ENCODE results near the gene MOGAT1.
A peak's percentile ranks its signal among the peaks of the same experiment; 100 is the strongest.

The MOGAT1 gene, protein sequence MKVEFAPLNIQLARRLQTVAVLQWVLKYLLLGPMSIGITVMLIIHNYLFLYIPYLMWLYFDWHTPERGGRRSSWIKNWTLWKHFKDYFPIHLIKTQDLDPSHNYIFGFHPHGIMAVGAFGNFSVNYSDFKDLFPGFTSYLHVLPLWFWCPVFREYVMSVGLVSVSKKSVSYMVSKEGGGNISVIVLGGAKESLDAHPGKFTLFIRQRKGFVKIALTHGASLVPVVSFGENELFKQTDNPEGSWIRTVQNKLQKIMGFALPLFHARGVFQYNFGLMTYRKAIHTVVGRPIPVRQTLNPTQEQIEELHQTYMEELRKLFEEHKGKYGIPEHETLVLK

DNA sequence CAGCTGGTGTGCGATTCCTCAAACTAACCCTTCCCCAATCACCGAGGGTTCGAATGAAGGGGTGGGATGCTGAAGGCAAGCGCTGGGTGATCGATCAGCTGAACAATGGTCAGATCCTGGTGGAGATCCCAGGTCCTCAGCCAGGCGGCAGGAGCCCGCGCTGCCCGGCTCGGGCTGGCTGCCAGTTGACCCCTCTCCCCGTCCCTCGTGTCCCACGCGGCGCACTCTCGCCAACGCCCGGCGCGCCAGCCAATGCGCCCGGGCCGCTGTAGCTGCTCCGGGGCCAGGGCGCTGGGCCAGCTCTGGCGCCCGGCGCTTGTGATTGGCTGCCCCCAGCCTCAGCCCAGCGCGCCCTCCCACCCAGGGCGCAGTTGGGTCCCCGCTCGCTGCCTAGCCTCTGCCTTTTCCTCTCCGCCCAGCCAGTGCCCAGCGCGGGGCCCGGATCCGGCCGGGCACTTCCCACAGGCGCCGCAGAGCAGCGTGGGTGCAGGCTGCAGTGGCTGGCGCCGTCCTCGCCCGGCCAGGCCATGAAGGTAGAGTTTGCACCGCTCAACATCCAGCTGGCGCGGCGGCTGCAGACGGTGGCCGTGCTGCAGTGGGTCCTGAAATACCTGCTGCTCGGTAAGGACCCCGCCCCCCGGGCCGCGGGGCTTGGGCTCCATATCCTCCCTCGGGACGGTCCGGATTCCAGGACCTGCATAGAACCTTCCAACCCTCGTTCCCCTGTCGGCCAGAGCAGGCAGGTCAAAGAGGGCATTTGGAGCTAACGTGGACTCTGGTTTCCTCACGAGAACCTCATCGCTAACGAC is at the start of gene MOGAT1:
Gene MOGAT1 (plus strand): TSS at position 400 of the 809 bp plus-strand sequence. CDS start 128 bp downstream, at position 528.
- DNase-seq = no peak

GRCh38 chr2:222621893-222622292 is 49.6 kb upstream of the MOGAT1 start:
- no peak for DNase-seq

- DNase-seq = no peak
These were observed 48.5 kb upstream of the MOGAT1 start for GRCh38 chr2:222622910-222623309.

DNA sequence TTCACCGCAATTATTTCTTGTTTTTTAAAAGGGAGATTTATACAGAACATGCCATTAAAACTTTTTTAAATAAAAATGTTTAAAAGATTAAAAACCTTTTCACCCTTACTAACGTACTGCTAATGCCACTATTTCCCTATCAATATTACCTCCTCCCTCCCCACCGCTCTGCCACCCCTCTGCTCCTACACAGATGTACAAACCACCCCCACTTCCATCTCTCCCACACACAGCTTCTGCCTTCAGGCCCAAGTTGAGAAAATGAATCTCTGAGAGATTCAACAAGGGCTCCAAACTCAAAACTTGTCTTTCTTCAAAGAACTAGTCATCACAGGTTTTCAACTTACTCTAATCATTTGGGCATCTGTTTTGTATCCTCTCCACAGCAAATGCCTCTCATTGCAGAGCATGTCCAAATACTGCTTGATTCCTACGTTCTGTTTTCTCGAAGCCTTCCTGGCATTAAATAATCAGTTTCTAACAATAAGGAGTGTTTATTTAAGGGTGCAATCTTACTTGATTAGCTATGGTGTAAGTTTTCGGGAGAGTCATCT is 47.6 kb upstream of the MOGAT1 start:
- DNase-seq = no peak

GRCh38 chr2:222627764-222628163 is 43.7 kb upstream of the MOGAT1 start:
- no peak for DNase-seq

GRCh38 chr2:222635295-222635694 is 36.2 kb upstream of the MOGAT1 start:
- no peak for DNase-seq

GRCh38 chr2:222637067-222637466 is 34.4 kb upstream of the MOGAT1 start:
- no peak for DNase-seq

DNA sequence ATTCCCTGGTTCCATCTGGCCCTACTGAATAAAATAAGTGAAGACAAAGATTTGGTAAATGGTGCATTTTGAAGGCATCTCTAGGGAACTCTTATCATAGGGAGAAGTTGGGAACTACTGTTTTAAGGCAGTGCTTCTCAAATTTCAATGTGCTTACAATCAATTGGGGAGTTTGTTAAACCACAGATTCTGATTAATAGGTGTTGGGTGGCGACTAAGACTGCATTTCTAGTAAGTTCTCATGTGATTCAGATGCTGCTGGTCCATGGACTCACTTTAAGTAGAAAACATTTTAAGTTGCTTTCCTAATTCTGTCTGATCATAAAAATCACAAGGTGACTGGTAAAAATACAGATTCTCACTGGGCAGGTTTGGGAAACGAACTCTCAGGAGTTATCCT is 30.1 kb upstream of the MOGAT1 start:
- DNase-seq = no peak

DNA sequence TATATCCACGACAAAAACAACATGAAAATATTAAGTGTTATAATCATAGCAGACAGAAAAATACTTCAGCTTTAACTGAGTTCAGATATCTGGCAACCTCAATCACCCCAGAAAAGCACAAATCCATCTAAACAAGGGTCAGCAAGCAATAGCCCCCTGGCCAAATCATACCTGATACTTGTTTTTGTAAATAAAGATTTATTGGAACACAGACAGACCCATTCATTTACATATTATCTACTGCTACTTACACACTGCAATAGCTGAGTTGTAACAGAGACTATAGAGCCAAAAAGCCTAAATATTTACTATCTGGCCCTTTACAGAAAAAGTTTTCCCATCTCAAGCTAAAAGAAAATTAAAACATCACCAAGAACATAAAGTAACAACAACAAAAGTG is 28.3 kb upstream of the MOGAT1 start:
- DNase-seq = no peak

DNA sequence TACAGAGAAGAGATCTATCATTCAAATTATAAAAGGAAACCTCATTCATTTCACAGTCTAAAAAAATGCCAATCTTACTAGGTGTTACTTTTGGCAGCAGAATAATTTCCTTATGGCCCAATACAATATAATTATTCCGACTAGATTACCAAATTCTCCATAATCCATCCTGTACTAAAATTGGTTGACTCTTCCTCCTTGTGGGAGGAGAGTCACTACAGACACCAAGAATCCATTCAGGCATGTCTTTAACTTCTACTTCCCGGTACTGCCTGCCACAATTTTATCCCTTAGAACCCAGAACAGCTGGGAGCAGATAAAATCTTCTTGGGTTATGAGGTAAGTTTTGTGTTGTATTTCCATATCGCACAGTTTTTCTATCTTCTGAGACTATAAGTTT is 25.4 kb upstream of the MOGAT1 start:
- no peak for DNase-seq

DNA sequence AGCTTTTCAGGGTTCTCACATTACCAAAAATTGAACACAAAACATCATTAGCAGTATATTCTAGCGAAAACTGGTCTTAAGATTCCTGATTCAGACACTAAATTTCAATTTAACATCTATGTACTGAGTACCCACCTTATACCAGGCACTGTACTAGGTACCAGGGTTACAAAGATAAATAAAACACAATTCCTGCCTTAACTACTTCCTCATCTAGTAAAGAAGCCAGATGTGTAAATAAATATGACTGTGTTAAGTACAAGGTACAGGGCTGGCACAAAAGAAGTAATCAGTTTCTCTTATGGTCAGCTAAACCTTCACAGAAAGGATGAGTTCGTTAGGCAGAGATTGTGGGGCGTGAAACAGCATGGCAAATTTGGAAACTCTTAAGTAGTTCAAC is 21.7 kb upstream of the MOGAT1 start:
- DNase-seq = no peak

GRCh38 chr2:222651718-222652418 is 19.6 kb upstream of the MOGAT1 start:
- no peak for DNase-seq

GRCh38 chr2:222652491-222653255 is 18.8 kb upstream of the MOGAT1 start:
- no peak for DNase-seq

- no peak for DNase-seq
These were observed 18.2 kb upstream of the MOGAT1 start for GRCh38 chr2:222653280-222653679.

DNA sequence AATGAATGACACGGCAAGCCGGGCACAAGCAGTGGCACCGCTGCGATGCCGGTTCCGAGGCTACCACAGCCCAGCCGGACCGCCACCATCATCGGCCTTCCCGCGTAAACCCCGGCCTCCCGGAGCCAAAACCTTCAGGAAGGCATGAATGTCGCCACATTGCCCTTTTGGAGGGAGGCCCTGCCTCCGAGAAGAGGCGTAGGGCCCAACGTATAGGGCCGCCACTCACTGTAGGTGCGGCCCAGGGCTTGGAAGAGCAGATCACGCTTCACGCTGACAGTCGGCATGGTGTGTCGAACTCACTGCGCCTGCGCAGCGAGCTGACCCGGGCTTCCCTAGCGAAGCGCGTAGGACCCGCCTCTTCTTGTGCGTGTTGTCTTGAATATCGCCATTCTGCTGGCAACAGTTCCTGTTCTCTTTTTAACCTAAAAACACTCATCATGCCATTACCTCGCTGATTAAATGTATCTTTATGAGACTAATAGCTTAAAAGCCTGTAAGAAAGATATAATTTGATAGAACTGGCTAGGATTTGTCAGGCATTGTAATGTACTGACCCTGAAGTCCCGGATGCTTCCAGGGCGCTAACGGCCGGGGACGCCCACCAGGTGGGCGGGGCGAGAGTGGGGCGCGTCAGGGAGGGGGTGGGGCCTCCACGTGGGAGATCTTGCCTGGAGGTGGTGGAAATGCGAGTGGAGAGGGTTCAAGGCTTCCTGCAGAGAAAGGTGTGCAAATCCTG is 15.5 kb upstream of the MOGAT1 start, which contains the start of gene FARSB:
Gene FARSB (minus strand): TSS at position 306 of the 739 bp plus-strand sequence. CDS start 19 bp downstream, at position 287.
- DNase-seq = peak; percentile 58 to 82

GRCh38 chr2:222656526-222657446 is 14.7 kb upstream of the MOGAT1 start:
- DNase-seq = no peak

- no peak for DNase-seq
These were observed 8.0 kb upstream of the MOGAT1 start for GRCh38 chr2:222663479-222663878.

DNA sequence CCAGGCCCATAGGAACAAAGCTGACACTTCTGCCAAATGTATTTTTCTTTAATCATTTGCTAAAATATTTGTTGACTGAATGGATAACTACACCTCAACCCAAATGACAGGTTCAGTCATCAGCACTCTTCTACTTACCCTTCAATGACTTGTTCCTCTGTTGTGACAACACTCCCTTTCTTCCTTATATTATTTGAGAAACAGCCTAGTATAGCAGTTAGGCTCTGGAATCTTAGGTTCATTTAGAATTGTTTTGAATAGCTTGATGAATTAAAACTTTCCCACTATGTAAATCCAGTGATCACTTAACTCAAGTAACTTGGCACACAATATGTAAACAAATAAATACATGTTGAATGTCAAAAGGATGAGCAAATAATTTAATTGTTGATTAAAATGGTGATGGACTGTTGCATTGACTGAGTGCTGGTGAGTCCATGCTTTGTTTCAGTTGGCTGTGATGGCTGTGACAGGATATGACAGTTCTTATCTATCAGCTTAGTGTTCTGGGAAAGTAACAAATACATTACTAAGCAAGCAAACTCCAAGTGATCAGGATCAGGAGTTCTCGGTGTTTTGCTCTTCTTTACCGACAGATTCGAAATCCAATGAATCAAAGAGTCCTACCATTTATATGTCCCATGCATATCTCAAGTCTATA is 2.8 kb upstream of the MOGAT1 start:
- no peak for DNase-seq

GRCh38 chr2:222669353-222669752 is 2.1 kb upstream of the MOGAT1 start:
- no peak for DNase-seq
